ENCODE measurements around the gene MTAP.

The MTAP gene

DNA sequence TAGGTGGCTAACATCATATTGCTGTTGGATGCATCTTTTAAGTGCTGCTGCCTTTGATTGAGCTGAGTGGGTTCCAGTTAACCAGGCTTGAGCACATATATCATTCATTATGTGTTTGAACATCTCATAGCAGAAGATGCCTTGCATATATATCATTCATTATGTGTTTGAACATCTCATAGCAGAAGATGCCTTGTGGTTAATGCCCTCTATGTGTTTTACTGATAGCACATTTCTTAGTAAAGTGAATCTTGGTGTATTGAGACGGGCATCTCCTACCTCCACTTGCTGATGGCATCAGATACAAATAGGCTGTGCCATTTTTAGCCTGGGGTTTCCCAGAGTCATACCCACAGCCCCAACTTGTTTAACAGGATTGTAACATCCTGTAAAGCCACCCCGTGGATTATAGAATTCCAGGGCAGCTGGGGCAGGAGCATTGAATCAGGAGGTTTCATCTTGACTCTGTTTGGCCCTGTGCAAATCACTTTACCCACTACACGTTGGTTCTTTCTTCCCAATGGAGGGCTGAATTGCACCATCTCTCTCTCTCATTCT, 26.5 kb downstream of the MTAP start:
- no peaks in the 10 kb centered on the region for H3K36me3 ChIP-seq (ENCODE audit: control insufficient read depth, insufficient read depth, low read length)
- no CpG with 5 or more reads among the region's 3 CpGs for WGBS (ENCODE audit: extremely low coverage, insufficient coverage, low lambda C conversion rate)

DNA sequence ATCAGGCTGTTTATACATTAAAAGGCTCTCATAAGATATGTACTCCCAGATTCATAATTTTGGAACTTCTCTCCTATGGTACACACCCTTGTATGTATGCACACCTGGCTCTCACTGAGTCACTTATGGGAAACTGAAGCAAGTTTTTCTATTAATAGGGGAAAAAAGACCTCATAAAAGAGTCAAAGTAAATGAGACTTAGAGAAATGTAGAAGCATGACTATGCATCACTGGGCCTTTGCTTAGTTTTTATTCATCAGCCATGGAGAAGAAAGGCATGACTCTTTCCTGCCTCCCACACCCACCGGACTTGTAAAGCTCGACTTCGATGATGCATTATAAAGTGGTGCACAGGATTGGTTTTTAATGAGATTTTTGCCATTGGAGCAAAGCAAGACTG, 28.2 kb downstream of the MTAP start:
- no peak overlapping the region for H4K5ac ChIP-seq (ENCODE audit: low read length)
- H3K4me3 ChIP-seq (ENCODE audit: low read length): no peak overlapping the region
- no peak overlapping the region for H3K18ac ChIP-seq (ENCODE audit: low read length)
- H3K4me1 ChIP-seq (ENCODE audit: control insufficient read depth, low read depth, low read length): no peaks in the 10 kb centered on the region
- H3K4ac ChIP-seq (ENCODE audit: low read depth, low read length): no peak overlapping the region
- H4K8ac ChIP-seq (ENCODE audit: low read depth, low read length): no peak overlapping the region
- no peak for DNase-seq
- peaks cover 14% of the 10 kb centered on the region for H3K79me1 ChIP-seq (ENCODE audit: low read length)
- no peak overlapping the region for H3K23ac ChIP-seq (ENCODE audit: low read length)
- H3K4me2 ChIP-seq (ENCODE audit: low read length): no peak overlapping the region
- no peak overlapping the region for H3K56ac ChIP-seq (ENCODE audit: low read length)
- no peaks in the 10 kb centered on the region for H3K27me3 ChIP-seq (ENCODE audit: insufficient read depth, low read length, poor library complexity)
- no peak overlapping the region for H3K27ac ChIP-seq (ENCODE audit: low read depth, low read length)
- H2BK5ac ChIP-seq (ENCODE audit: low read length): no peak overlapping the region
- WGBS (ENCODE audit: extremely low coverage, insufficient coverage, low lambda C conversion rate): no CpG with 5 or more reads among the region's 3 CpGs
- peaks cover 3% of the 10 kb centered on the region for H3K36me3 ChIP-seq (ENCODE audit: control insufficient read depth, insufficient read depth, low read length)
- peaks cover 11% of the 10 kb centered on the region for H3K79me2 ChIP-seq (ENCODE audit: control insufficient read depth, insufficient read depth, low read length)
- H2BK120ac ChIP-seq (ENCODE audit: low read depth, low read length): no peak overlapping the region
- no peak overlapping the region for H2BK15ac ChIP-seq (replicated peaks; ENCODE audit: low read depth)
- H3K9ac ChIP-seq (ENCODE audit: low read length): no peak overlapping the region
- no peak overlapping the region for H2AK5ac ChIP-seq (ENCODE audit: low read length)

More for the DNA sequence above, 26.5 kb downstream of the MTAP start:
- Histone ChIP-seq H3K4ac (ENCODE audit: low read depth, low read length) (no peak overlapping the region), H3K79me2 (ENCODE audit: control insufficient read depth, insufficient read depth, low read length) (peaks cover 9% of the 10 kb centered on the region), H3K4me2 (ENCODE audit: low read length) (no peak overlapping the region), H3K27me3 (ENCODE audit: insufficient read depth, low read length, poor library complexity) (no peaks in the 10 kb centered on the region), H2BK5ac (ENCODE audit: low read length) (no peak overlapping the region), H2AK5ac (ENCODE audit: low read length) (no peak overlapping the region), H3K56ac (ENCODE audit: low read length) (no peak overlapping the region), H3K23ac (ENCODE audit: low read length) (no peak overlapping the region), H3K27ac (ENCODE audit: low read depth, low read length) (no peak overlapping the region), H3K79me1 (ENCODE audit: low read length) (peaks cover 8% of the 10 kb centered on the region), H4K8ac (ENCODE audit: low read depth, low read length) (no peak overlapping the region), H3K9ac (ENCODE audit: low read length) (no peak overlapping the region), H2BK120ac (ENCODE audit: low read depth, low read length) (no peak overlapping the region), H3K4me1 (ENCODE audit: control insufficient read depth, low read depth, low read length) (no peaks in the 10 kb centered on the region), H2BK15ac (replicated peaks; ENCODE audit: low read depth) (no peak overlapping the region), H3K18ac (ENCODE audit: low read length) (no peak overlapping the region), H4K5ac (ENCODE audit: low read length) (no peak overlapping the region), H3K4me3 (ENCODE audit: low read length) (no peak overlapping the region)
- no peak for DNase-seq

DNA sequence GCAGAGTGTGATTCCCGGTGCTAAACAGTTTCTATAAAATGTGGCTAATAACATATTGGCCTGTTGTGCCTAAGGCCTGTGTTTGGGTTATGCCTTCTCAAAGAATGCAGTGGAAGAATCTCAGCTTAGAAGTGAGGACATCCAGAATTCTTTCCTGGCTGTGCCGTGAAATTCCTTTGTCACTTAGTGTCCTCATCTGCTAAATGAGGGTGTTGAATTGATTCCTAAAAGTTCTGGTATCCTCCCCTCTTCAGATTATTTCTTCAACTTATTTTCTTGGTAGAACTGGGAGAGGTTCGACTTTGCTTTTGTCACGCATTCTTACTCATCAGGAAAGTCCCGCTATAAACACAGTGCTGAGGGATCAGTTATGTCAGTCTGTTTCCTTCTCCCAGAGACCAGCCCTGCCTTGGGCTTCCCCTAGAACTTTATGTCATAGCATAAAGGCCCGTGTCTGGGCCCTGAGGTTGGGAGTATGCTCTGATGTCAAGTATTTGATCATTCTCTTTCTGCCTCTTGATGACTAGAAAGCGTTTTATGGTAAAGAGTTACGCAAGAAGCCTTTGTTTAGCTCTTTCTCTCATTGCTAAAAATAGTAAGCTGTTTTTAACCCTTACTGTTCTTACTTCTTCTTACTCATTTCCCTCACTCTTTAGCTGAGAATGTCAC, 29.5 kb downstream of the MTAP start:
- Histone ChIP-seq H4K8ac (ENCODE audit: low read depth, low read length) (no peak overlapping the region), H3K23ac (ENCODE audit: low read length) (no peak overlapping the region), H3K4me1 (ENCODE audit: control insufficient read depth, low read depth, low read length) (no peaks in the 10 kb centered on the region), H2AK5ac (ENCODE audit: low read length) (no peak overlapping the region), H3K9ac (ENCODE audit: low read length) (no peak overlapping the region), H2BK5ac (ENCODE audit: low read length) (no peak overlapping the region), H3K27me3 (ENCODE audit: insufficient read depth, low read length, poor library complexity) (no peaks in the 10 kb centered on the region), H3K4ac (ENCODE audit: low read depth, low read length) (no peak overlapping the region), H3K79me2 (ENCODE audit: control insufficient read depth, insufficient read depth, low read length) (peaks cover 11% of the 10 kb centered on the region), H3K36me3 (ENCODE audit: control insufficient read depth, insufficient read depth, low read length) (peaks cover 3% of the 10 kb centered on the region), H3K56ac (ENCODE audit: low read length) (no peak overlapping the region), H2BK120ac (ENCODE audit: low read depth, low read length) (no peak overlapping the region), H3K27ac (ENCODE audit: low read depth, low read length) (no peak overlapping the region), H3K4me2 (ENCODE audit: low read length) (no peak overlapping the region), H3K79me1 (ENCODE audit: low read length) (peaks cover 14% of the 10 kb centered on the region), H2BK15ac (replicated peaks; ENCODE audit: low read depth) (no peak overlapping the region), H4K5ac (ENCODE audit: low read length) (no peak overlapping the region), H3K4me3 (ENCODE audit: low read length) (no peak overlapping the region), H3K18ac (ENCODE audit: low read length) (no peak overlapping the region)
- no CpG with 5 or more reads among the region's 8 CpGs for WGBS (ENCODE audit: extremely low coverage, insufficient coverage, low lambda C conversion rate)
- peak; percentile 81 for DNase-seq

DNA sequence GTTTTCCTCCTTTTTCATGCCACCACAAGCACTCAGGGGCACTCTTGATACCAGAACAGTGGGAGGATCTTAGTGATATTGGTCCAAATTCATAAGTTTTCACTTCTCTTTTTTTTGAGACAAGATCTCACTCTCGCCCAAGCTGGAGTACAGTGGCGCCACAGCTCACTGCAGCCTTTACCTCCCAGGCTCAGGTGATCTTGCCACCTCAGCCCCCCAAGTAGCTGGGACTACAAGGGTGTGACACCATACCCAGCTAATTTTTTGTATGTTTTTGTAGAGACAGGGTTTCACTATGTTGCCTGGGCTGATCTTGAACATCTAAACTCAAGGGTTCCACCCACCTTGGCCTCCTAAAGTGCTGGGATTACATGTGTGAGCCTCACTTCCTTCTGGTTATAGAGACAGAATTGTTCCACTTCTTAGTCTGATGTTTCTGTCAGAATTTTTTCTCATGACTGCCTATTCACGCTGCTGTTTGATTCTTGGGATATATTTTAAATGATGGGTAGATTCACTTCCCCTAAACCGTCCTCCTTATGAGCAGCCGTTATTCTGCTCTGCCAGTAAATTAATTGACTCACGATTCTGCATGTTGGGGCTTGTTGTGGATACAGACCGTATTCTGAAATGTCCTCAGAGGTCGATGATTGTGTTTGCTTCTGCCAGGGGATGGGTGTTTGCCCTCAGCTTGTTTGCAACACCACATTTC, 30.8 kb downstream of the MTAP start:
- H3K79me1 ChIP-seq (ENCODE audit: low read length): peaks cover 10% of the 10 kb centered on the region
- H2AK5ac ChIP-seq (ENCODE audit: low read length): no peak overlapping the region
- peaks cover 9% of the 10 kb centered on the region for H3K79me2 ChIP-seq (ENCODE audit: control insufficient read depth, insufficient read depth, low read length)
- peaks cover 8% of the 10 kb centered on the region for H3K36me3 ChIP-seq (ENCODE audit: control insufficient read depth, insufficient read depth, low read length)
- no peak overlapping the region for H4K8ac ChIP-seq (ENCODE audit: low read depth, low read length)
- no peak overlapping the region for H3K9ac ChIP-seq (ENCODE audit: low read length)
- no peaks in the 10 kb centered on the region for H3K4me1 ChIP-seq (ENCODE audit: control insufficient read depth, low read depth, low read length)
- no peak overlapping the region for H3K23ac ChIP-seq (ENCODE audit: low read length)
- no peak overlapping the region for H3K4me3 ChIP-seq (ENCODE audit: low read length)
- H3K4me2 ChIP-seq (ENCODE audit: low read length): no peak overlapping the region
- H4K5ac ChIP-seq (ENCODE audit: low read length): no peak overlapping the region
- no peak overlapping the region for H3K4ac ChIP-seq (ENCODE audit: low read depth, low read length)
- no peaks in the 10 kb centered on the region for H3K27me3 ChIP-seq (ENCODE audit: insufficient read depth, low read length, poor library complexity)
- WGBS (ENCODE audit: extremely low coverage, insufficient coverage, low lambda C conversion rate): no CpG with 5 or more reads among the region's 8 CpGs
- no peak for DNase-seq
- no peak overlapping the region for H2BK5ac ChIP-seq (ENCODE audit: low read length)
- H3K56ac ChIP-seq (ENCODE audit: low read length): no peak overlapping the region
- H3K18ac ChIP-seq (ENCODE audit: low read length): no peak overlapping the region
- no peak overlapping the region for H2BK120ac ChIP-seq (ENCODE audit: low read depth, low read length)
- H2BK15ac ChIP-seq (replicated peaks; ENCODE audit: low read depth): no peak overlapping the region
- H3K27ac ChIP-seq (ENCODE audit: low read depth, low read length): no peak overlapping the region

DNA sequence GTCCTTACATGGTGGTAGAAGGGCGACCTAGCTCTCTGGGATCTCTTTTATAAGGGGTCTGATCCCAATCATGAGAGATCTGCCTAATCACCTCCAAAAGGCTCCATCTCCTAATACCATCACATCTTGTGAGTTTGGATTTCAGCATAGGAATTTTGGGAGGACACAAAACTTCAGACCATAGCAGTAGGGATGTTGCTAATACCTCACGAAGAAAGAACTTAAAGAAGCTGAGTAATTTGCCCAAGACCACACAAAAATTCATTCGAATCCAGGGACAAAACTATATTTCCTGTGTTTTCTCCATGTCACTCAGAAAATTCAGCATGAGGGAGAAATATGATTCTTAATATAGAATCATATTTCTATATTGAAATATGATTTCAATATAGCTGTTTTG, 32.7 kb downstream of the MTAP start:
- Histone ChIP-seq H3K23ac (ENCODE audit: low read length) (no peak overlapping the region), H3K9ac (ENCODE audit: low read length) (no peak overlapping the region), H3K79me2 (ENCODE audit: control insufficient read depth, insufficient read depth, low read length) (peaks cover 9% of the 10 kb centered on the region), H3K36me3 (ENCODE audit: control insufficient read depth, insufficient read depth, low read length) (peaks cover 8% of the 10 kb centered on the region), H3K27me3 (ENCODE audit: insufficient read depth, low read length, poor library complexity) (no peaks in the 10 kb centered on the region), H2AK5ac (ENCODE audit: low read length) (no peak overlapping the region), H3K56ac (ENCODE audit: low read length) (no peak overlapping the region), H3K4me1 (ENCODE audit: control insufficient read depth, low read depth, low read length) (no peaks in the 10 kb centered on the region), H3K4ac (ENCODE audit: low read depth, low read length) (no peak overlapping the region), H2BK120ac (ENCODE audit: low read depth, low read length) (no peak overlapping the region), H3K27ac (ENCODE audit: low read depth, low read length) (no peak overlapping the region), H3K18ac (ENCODE audit: low read length) (no peak overlapping the region), H4K5ac (ENCODE audit: low read length) (no peak overlapping the region), H2BK15ac (replicated peaks; ENCODE audit: low read depth) (no peak overlapping the region), H3K79me1 (ENCODE audit: low read length) (peaks cover 10% of the 10 kb centered on the region), H3K4me2 (ENCODE audit: low read length) (no peak overlapping the region), H3K4me3 (ENCODE audit: low read length) (no peak overlapping the region), H2BK5ac (ENCODE audit: low read length) (no peak overlapping the region), H4K8ac (ENCODE audit: low read depth, low read length) (no peak overlapping the region)
- DNase-seq: no peak
- WGBS (ENCODE audit: extremely low coverage, insufficient coverage, low lambda C conversion rate): no CpG with 5 or more reads among the region's 3 CpGs

All from mesendoderm (in vitro differentiated cells).